K562 (cell line): ENCODE data around the gene SLC37A4. TPM values are rescaled to one million over a fixed set of nuclear protein-coding genes. Genes with fewer than 3 reads are reported as not detected.

Source experiments
- HDAC8 ChIP-seq: fragments of 450-650 bp; IDR thresholded peaks from 2 replicates; pipeline ENCODE4 v1.6.1; 2016; ENCODE audit warnings: mild to moderate bottlenecking, missing genetic modification characterization, moderate library complexity, missing compliant biosample characterization
- HEY1 ChIP-seq: fragments of 250-450 bp; sonication (Bioruptor Pico); IDR thresholded peaks from 2 replicates; pipeline ENCODE4 v1.5.0; 2020; ENCODE audit warnings: mild to moderate bottlenecking, moderate library complexity, borderline replicate concordance
- KLF6 ChIP-seq: fragments of 250-450 bp; sonication (Bioruptor Pico); IDR thresholded peaks from 2 replicates; pipeline ENCODE4 v1.4.0; 2020; ENCODE audit warnings: mild to moderate bottlenecking, moderate library complexity, borderline replicate concordance
- PYGO2 ChIP-seq: fragments of 450-650 bp; IDR thresholded peaks from 2 replicates; pipeline ENCODE4 v1.6.1; 2016; ENCODE audit warnings: mild to moderate bottlenecking, missing genetic modification characterization, moderate library complexity, missing compliant biosample characterization
- RFX7 ChIP-seq: fragments of 250-450 bp; sonication (Bioruptor Pico); IDR thresholded peaks from 2 replicates; pipeline ENCODE4 v1.5.1; 2021; ENCODE audit warnings: mild to moderate bottlenecking
- SP1 ChIP-seq: sonication (generic); formaldehyde crosslinking; IDR thresholded peaks from 2 replicates; pipeline ENCODE4 v1.8.1; 2022; ENCODE audit warnings: mild to moderate bottlenecking, missing genetic modification reagents
- TRIM28 ChIP-seq: fragments of 450-650 bp; IDR thresholded peaks from 2 replicates; pipeline ENCODE4 v1.6.1; 2017
- ZNF253 ChIP-seq: fragments of 250-450 bp; sonication (Bioruptor Pico); conservative IDR thresholded peaks from 2 replicates; pipeline ENCODE4 v1.6.1; 2021; ENCODE audit warnings: mild to moderate bottlenecking
- ZNF282 ChIP-seq: sonication (generic); formaldehyde crosslinking; IDR thresholded peaks from 2 replicates; pipeline ENCODE4 v1.8.1; 2023; ENCODE audit warnings: missing genetic modification reagents
- ZNF41 ChIP-seq: fragments of 250-450 bp; sonication (Bioruptor Pico); conservative IDR thresholded peaks from 2 replicates; pipeline ENCODE4 v1.4.0; 2020; ENCODE audit warnings: mild to moderate bottlenecking
- ZNF644 ChIP-seq: fragments of 200-800 bp; sonication (Bioruptor generic); IDR thresholded peaks from 2 replicates; pipeline ENCODE4 v1.6.1; 2016; ENCODE audit warnings: low read depth, missing genetic modification characterization, missing compliant biosample characterization
- ZNF695 ChIP-seq: fragments of 450-650 bp; formaldehyde crosslinking; IDR thresholded peaks from 2 replicates; pipeline ENCODE4 v1.4.0; 2020; ENCODE audit warnings: mild to moderate bottlenecking, moderate library complexity
- polyA plus RNA-seq, 8 experiments: library from polyadenylated mRNA; depleted of rRNA in 4 of 8; stranded (reverse) in 5 of 8; unstranded in 3 of 8; fragments of >200 nt; fragmentation: Nextera tagmentation in 2 of 8; fragmentation: Illumina TruSeq in 1 of 8; extraction: Ambion mirVana in 2 of 8; extraction: Trizol in 1 of 8; gene quantifications; 2 replicates each; pipeline versions ENCODE4 v1.2.1 to v1.2.3, GENCODE V29; 2011 to 2014; ENCODE audit warnings: inconsistent platforms in 1 of 8, missing spikeins in 1 of 8
- total RNA-seq, 7 experiments: library from RNA; depleted of rRNA in 6 of 7; stranded (reverse); fragments of >200 nt in 6 of 7; fragmentation: Illumina TruSeq in 2 of 7; extraction: Trizol in 2 of 7; gene quantifications; 2 replicates each; pipeline versions ENCODE4 v1.2.1 to v1.2.3, GENCODE V29; 2011 to 2021; ENCODE audit warnings: low replicate concordance in 1 of 7
- TF ChIP-seq, protein P1 (sequence below): fragments of 450-650 bp; IDR thresholded peaks from 2 replicates; pipeline ENCODE4 v1.6.1; 2016; ENCODE audit warnings: mild to moderate bottlenecking, moderate library complexity
- TF ChIP-seq, protein P2 (sequence below): fragments of 250-450 bp; sonication (Bioruptor Pico); IDR thresholded peaks from 2 replicates; pipeline ENCODE4 v1.5.0; 2021

SLC37A4 gene
- total and polyA plus RNA-seq, 9 of the 15 experiments (the other 6 are each of a cell fraction or from before 2014, with no cell fraction given): 24.7 to 73.9 (median 40.7) TPM

DNA sequence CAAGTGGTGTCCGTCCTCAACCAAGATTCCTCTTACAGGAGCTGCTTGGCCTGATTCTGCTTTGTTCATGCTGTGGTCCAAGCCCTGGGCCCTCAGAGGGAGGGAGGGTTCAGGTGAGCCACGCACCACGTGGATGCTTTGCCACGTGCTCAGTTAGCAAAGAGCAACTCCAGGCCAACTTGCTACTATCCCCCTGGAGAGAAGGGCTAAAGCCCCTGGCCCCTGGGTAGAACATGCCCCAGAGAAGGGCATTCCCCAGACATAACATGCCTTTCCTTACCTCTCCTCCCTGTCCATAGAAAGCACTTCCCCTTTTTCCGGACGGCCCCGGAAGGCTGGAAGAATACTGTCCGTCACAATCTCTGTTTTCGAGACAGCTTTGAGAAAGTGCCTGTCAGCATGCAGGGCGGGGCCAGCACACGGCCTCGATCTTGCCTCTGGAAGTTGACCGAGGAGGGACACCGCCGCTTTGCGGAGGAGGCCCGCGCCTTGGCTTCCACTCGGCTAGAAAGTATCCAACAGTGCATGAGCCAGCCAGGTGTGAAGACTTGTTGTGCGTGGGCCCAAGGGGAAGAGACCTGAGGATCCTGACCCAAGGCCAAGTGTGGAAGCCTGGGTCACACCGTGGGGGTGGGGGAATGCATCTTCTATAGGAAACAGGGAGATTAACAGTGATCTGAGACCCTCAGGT, 50.3 kb downstream of the SLC37A4 start (continued):
- no peak for TF ChIP-seq ZNF695 (CRISPR knock-in tag)
- no peak for TF ChIP-seq HDAC8 (tag)
- TF ChIP-seq, protein P1, sequence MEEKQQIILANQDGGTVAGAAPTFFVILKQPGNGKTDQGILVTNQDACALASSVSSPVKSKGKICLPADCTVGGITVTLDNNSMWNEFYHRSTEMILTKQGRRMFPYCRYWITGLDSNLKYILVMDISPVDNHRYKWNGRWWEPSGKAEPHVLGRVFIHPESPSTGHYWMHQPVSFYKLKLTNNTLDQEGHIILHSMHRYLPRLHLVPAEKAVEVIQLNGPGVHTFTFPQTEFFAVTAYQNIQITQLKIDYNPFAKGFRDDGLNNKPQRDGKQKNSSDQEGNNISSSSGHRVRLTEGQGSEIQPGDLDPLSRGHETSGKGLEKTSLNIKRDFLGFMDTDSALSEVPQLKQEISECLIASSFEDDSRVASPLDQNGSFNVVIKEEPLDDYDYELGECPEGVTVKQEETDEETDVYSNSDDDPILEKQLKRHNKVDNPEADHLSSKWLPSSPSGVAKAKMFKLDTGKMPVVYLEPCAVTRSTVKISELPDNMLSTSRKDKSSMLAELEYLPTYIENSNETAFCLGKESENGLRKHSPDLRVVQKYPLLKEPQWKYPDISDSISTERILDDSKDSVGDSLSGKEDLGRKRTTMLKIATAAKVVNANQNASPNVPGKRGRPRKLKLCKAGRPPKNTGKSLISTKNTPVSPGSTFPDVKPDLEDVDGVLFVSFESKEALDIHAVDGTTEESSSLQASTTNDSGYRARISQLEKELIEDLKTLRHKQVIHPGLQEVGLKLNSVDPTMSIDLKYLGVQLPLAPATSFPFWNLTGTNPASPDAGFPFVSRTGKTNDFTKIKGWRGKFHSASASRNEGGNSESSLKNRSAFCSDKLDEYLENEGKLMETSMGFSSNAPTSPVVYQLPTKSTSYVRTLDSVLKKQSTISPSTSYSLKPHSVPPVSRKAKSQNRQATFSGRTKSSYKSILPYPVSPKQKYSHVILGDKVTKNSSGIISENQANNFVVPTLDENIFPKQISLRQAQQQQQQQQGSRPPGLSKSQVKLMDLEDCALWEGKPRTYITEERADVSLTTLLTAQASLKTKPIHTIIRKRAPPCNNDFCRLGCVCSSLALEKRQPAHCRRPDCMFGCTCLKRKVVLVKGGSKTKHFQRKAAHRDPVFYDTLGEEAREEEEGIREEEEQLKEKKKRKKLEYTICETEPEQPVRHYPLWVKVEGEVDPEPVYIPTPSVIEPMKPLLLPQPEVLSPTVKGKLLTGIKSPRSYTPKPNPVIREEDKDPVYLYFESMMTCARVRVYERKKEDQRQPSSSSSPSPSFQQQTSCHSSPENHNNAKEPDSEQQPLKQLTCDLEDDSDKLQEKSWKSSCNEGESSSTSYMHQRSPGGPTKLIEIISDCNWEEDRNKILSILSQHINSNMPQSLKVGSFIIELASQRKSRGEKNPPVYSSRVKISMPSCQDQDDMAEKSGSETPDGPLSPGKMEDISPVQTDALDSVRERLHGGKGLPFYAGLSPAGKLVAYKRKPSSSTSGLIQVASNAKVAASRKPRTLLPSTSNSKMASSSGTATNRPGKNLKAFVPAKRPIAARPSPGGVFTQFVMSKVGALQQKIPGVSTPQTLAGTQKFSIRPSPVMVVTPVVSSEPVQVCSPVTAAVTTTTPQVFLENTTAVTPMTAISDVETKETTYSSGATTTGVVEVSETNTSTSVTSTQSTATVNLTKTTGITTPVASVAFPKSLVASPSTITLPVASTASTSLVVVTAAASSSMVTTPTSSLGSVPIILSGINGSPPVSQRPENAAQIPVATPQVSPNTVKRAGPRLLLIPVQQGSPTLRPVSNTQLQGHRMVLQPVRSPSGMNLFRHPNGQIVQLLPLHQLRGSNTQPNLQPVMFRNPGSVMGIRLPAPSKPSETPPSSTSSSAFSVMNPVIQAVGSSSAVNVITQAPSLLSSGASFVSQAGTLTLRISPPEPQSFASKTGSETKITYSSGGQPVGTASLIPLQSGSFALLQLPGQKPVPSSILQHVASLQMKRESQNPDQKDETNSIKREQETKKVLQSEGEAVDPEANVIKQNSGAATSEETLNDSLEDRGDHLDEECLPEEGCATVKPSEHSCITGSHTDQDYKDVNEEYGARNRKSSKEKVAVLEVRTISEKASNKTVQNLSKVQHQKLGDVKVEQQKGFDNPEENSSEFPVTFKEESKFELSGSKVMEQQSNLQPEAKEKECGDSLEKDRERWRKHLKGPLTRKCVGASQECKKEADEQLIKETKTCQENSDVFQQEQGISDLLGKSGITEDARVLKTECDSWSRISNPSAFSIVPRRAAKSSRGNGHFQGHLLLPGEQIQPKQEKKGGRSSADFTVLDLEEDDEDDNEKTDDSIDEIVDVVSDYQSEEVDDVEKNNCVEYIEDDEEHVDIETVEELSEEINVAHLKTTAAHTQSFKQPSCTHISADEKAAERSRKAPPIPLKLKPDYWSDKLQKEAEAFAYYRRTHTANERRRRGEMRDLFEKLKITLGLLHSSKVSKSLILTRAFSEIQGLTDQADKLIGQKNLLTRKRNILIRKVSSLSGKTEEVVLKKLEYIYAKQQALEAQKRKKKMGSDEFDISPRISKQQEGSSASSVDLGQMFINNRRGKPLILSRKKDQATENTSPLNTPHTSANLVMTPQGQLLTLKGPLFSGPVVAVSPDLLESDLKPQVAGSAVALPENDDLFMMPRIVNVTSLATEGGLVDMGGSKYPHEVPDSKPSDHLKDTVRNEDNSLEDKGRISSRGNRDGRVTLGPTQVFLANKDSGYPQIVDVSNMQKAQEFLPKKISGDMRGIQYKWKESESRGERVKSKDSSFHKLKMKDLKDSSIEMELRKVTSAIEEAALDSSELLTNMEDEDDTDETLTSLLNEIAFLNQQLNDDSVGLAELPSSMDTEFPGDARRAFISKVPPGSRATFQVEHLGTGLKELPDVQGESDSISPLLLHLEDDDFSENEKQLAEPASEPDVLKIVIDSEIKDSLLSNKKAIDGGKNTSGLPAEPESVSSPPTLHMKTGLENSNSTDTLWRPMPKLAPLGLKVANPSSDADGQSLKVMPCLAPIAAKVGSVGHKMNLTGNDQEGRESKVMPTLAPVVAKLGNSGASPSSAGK: peak; percentile 98
- TF ChIP-seq KLF6 (CRISPR knock-in tag): peak; percentile 11; the same call in 1 of the 2 replicates
- no peak for TF ChIP-seq ZNF41 (CRISPR knock-in tag)
- TF ChIP-seq TRIM28: 0 out of 2 replicates have a peak, but pooled peaks have one; percentile 55
- TF ChIP-seq SP1: peak; percentile 86
- 0 out of 2 replicates have a peak, but pooled peaks have one; percentile 40 for TF ChIP-seq ZNF644 (tag)
- TF ChIP-seq RFX7 (CRISPR knock-in tag): no peak
- TF ChIP-seq HEY1: no peak
- TF ChIP-seq ZNF282 (CRISPR knock-in tag): no peak
- TF ChIP-seq PYGO2 (tag): no peak
- TF ChIP-seq, protein P2, sequence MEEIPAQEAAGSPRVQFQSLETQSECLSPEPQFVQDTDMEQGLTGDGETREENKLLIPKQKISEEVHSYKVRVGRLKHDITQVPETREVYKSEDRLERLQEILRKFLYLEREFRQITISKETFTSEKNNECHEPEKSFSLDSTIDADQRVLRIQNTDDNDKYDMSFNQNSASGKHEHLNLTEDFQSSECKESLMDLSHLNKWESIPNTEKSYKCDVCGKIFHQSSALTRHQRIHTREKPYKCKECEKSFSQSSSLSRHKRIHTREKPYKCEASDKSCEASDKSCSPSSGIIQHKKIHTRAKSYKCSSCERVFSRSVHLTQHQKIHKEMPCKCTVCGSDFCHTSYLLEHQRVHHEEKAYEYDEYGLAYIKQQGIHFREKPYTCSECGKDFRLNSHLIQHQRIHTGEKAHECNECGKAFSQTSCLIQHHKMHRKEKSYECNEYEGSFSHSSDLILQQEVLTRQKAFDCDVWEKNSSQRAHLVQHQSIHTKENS (CRISPR knock-in tag): no peak
- TF ChIP-seq ZNF253 (CRISPR knock-in tag): no peak
